ENCODE results near the gene TRIM50.
"Not testable (repeated sequence)": the region's sequence is repeated elsewhere in the genome, so short reads cannot be mapped to it uniquely, and the experiment has no call there.

Gene TRIM50

GRCh38 chr7:73349763-73350162 is 21.9 kb upstream of the TRIM50 start:
- DNase-seq, result no peak

- DNase-seq, result no peak
These were observed 18.1 kb upstream of the TRIM50 start for GRCh38 chr7:73345951-73346350.

GRCh38 chr7:73345538-73345937 is 17.7 kb upstream of the TRIM50 start:
- no peak for DNase-seq

- no peak for DNase-seq
These were observed 15.9 kb upstream of the TRIM50 start for GRCh38 chr7:73343671-73344380.

- no peak for DNase-seq
These were observed 14.8 kb upstream of the TRIM50 start for GRCh38 chr7:73342645-73343044.

GRCh38 chr7:73341877-73342276 is 14.0 kb upstream of the TRIM50 start:
- DNase-seq, result no peak

- DNase-seq, result no peak
These were observed 12.6 kb upstream of the TRIM50 start for GRCh38 chr7:73340514-73340913.

- no peak for DNase-seq
These were observed 10.4 kb upstream of the TRIM50 start for GRCh38 chr7:73338321-73338720.

GRCh38 chr7:73332447-73332846 is 4.6 kb upstream of the TRIM50 start:
- DNase-seq, result no peak

- DNase-seq, result no peak
These were observed 2.9 kb upstream of the TRIM50 start for GRCh38 chr7:73330772-73331171.

- DNase-seq, result no peak
These were observed 2.1 kb upstream of the TRIM50 start for GRCh38 chr7:73329861-73330581.

- no peak for DNase-seq
These were observed 814 bp upstream of the TRIM50 start for GRCh38 chr7:73328696-73329095.

- not testable (repeated sequence) for DNase-seq
These were observed 433 bp downstream of the TRIM50 start for GRCh38 chr7:73327449-73327848.

GRCh38 chr7:73325424-73325823 is 2.5 kb downstream of the TRIM50 start:
- not testable (repeated sequence) for DNase-seq

- peak; percentile 60 to 71 for DNase-seq
These were observed 3.6 kb downstream of the TRIM50 start for GRCh38 chr7:73324081-73324845.

GRCh38 chr7:73323434-73324080 is 4.3 kb downstream of the TRIM50 start:
- DNase-seq, result not testable (repeated sequence)

GRCh38 chr7:73320009-73320408 is 7.9 kb downstream of the TRIM50 start:
- DNase-seq, result not testable (repeated sequence)

GRCh38 chr7:73319541-73319940 is 8.3 kb downstream of the TRIM50 start:
- not testable (repeated sequence) for DNase-seq

GRCh38 chr7:73318656-73319204 is 9.2 kb downstream of the TRIM50 start:
- DNase-seq, result not testable (repeated sequence)

- no peak for DNase-seq
These were observed 11.4 kb downstream of the TRIM50 start for GRCh38 chr7:73316521-73316920.

- DNase-seq, result no peak
These were observed 13.6 kb downstream of the TRIM50 start for GRCh38 chr7:73314271-73314670.

- no peak for DNase-seq
These were observed 14.4 kb downstream of the TRIM50 start for GRCh38 chr7:73313521-73313906.

Data from activated T-cell treated with anti-CD3 and anti-CD28 coated beads, Interleukin-2, amount 50 U/mL, for 48 hours (primary cell).